GM21717 (cell line): ENCODE measurements around the gene SELENOP.
"Not testable (repeated sequence)": the region's sequence is repeated elsewhere in the genome, so short reads cannot be mapped to it uniquely, and the experiment has no call there.

ENCODE experiments used
- ATAC-seq: cut with Tn5 transposase; IDR thresholded peaks from one replicate; pipeline ENCODE4 v1.9.1; 2021; ENCODE audit warnings: mild to moderate bottlenecking, moderate library complexity; ENCODE audit not compliant: unreplicated experiment

The SELENOP gene

GRCh38 chr5:42826757-42827515 is 15.2 kb upstream of the SELENOP start:
- no peak for ATAC-seq

GRCh38 chr5:42825422-42826148 is 13.9 kb upstream of the SELENOP start:
- no peak for ATAC-seq

- no peak for ATAC-seq
Observed at GRCh38 chr5:42824347-42824976, 12.8 kb upstream of the SELENOP start.

- ATAC-seq, result no peak
Observed at GRCh38 chr5:42822548-42822947, 10.9 kb upstream of the SELENOP start.

- no peak for ATAC-seq
Observed at GRCh38 chr5:42819745-42820144, 8.1 kb upstream of the SELENOP start.

GRCh38 chr5:42816546-42816945 is 4.9 kb upstream of the SELENOP start:
- not testable (repeated sequence) for ATAC-seq

- ATAC-seq, result no peak
Observed at GRCh38 chr5:42813533-42813932, 1.8 kb upstream of the SELENOP start.

- no peak for ATAC-seq
Observed at GRCh38 chr5:42812620-42813019, 928 bp upstream of the SELENOP start.

- ATAC-seq, result no peak
Observed at GRCh38 chr5:42810834-42811590, 680 bp downstream of the SELENOP start.

- ATAC-seq, result no peak
Observed at GRCh38 chr5:42808888-42809611, 2.6 kb downstream of the SELENOP start.

- no peak for ATAC-seq
Observed at GRCh38 chr5:42807722-42808447, 3.8 kb downstream of the SELENOP start.

- no peak for ATAC-seq
Observed at GRCh38 chr5:42806701-42807262, 4.9 kb downstream of the SELENOP start.

GRCh38 chr5:42806004-42806700 is 5.5 kb downstream of the SELENOP start:
- no peak for ATAC-seq

GRCh38 chr5:42804717-42805339 is 6.9 kb downstream of the SELENOP start:
- no peak for ATAC-seq

- ATAC-seq, result no peak
Observed at GRCh38 chr5:42801516-42802166, 10.1 kb downstream of the SELENOP start.

- no peak for ATAC-seq
Observed at GRCh38 chr5:42800748-42801330, 10.9 kb downstream of the SELENOP start.

- ATAC-seq, result no peak
Observed at GRCh38 chr5:42799668-42800114, 12.0 kb downstream of the SELENOP start.

- no peak for ATAC-seq
Observed at GRCh38 chr5:42799241-42799608, 12.5 kb downstream of the SELENOP start.
